Pancreas (tissue), 10 donors: ENCODE data around the gene FNIP1. TPM values are rescaled to one million over a fixed set of nuclear protein-coding genes. Genes with fewer than 3 reads are reported as not detected.
"Not testable (repeated sequence)": the region's sequence is repeated elsewhere in the genome, so short reads cannot be mapped to it uniquely, and the experiment has no call there.

ENCODE experiments used
- ATAC-seq, 4 donors: fragments of 200-7000 bp; cut with Tn5 transposase; one replicate each; pipeline versions ENCODE4 v1.8.0 to v1.9.1; 2020; ENCODE audit warnings: mild to moderate bottlenecking in 4 of 4, moderate library complexity in 4 of 4
- DNase-seq, 6 donors: peaks; one replicate each; pipeline ENCODE4 v3.0.0-alpha.2; 2020
- FAIRE-seq: peaks from 2 replicates; lab custom pipeline; 2012; peaks lifted over from hg19 to GRCh38; lab: Jason Lieb, UNC
- H3K27ac ChIP-seq, 4 donors: fragments of 200-600 bp; sonication (generic); 1 replicate in 3 of 4; 2 replicates in 1 of 4; pipeline versions ENCODE4 v1.5.0 to v1.8.0; 2020
- H3K27me3 ChIP-seq, 4 donors: fragments of 200-600 bp; one replicate each; pipeline ENCODE4 v1.8.0; 2021
- H3K36me3 ChIP-seq, 3 donors: fragments of 200-600 bp; sonication (generic) in 1 of 3; one replicate each; pipeline versions ENCODE4 v1.5.0 to v1.8.0; 2020 to 2021
- H3K4me1 ChIP-seq, 3 donors: fragments of 200-600 bp; one replicate each; pipeline ENCODE4 v1.8.0; 2021
- H3K4me3 ChIP-seq, 4 donors: fragments of 200-600 bp; sonication (generic) in 2 of 4; one replicate each; pipeline versions ENCODE4 v1.5.0 to v1.8.0; 2020 to 2021
- H3K9me3 ChIP-seq, 4 donors: fragments of 200-600 bp; one replicate each; pipeline ENCODE4 v1.8.0; 2021
- WGBS, 2 donors: extraction: QIAGEN DNeasy Blood & Tissue Kit; methylation state at CpG; one replicate each; pipeline ENCODE4 v1.1.7; 2013; 5-methylcytosine and 5-hydroxymethylcytosine counted together
- intact Hi-C, 3 donors: fragments of 100-400 bp; cut with DNase I; formaldehyde crosslinking; loops; one replicate each; pipeline versions ENCODE4 v1.11.1 to v1.14.2; 2022
- polyA plus RNA-seq, 2 donors: library from polyadenylated mRNA; stranded (reverse); fragments of 200-250 nt; gene quantifications; one replicate each; pipeline ENCODE4 v1.2.3, GENCODE V29; 2013
- total RNA-seq, 6 donors: library from RNA; stranded (reverse); fragmentation: NEBNext Ultra II Directional in 4 of 6; extraction: Animal tissue kit (Norgen Biotek cat#: 25700) in 4 of 6; gene quantifications; one replicate each; pipeline versions ENCODE4 v1.2.1 to v1.2.4, GENCODE V29; 2021 to 2023
- TF ChIP-seq, protein P1 (sequence below), 4 donors: fragments of 200-600 bp; sonication (generic) in 3 of 4; IDR thresholded peaks; one replicate each; pipeline versions ENCODE4 v1.5.0 to v1.8.0; 2021; ENCODE audit warnings: antibody characterized with exemption in 4 of 4
- donor health status: healthy with polysubstance abuse.
- donor health status: DM: no; HTN: no; CAD: no; lungs with moderate emphysema.
- donor health status: DM: no; HTN: no; CAD: no.
- donor health status: control.
- donor health status: control.
- donor health status: Bipolar disorder and iron deficiency.
- donor health status: DM: yes; HTN: yes; CAD: no.
- donor health status: DM: no; HTN: no; CAD: no.
- donor health status: DM: no; HTN: no; CAD: no.
- donor health status: DM: yes; HTN: yes; CAD: no.

The FNIP1 gene
- total and polyA plus RNA-seq, 8 donors, result 2.7 to 20.9 (median 12.0) TPM

DNA sequence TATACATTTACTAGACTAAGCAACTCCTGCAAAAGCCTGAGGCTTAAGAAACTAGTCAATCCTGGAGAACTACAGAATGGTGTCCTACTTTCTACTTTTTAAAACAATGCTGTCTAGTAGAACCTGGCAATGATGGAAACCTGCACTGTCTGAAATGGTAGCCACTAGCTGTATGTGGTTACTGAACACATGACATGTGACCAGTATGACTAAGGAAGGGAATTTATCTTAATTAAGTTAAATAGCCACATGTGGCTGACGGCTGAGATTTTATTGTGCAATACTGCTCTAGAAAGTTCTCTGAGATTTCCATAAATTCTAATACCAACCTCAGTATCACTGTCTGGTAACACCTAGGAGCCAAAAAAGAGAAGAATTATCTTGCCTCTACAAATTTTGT lies 116.9 kb downstream of the FNIP1 start:
- no peaks in the 10 kb centered on the region for H3K27me3 ChIP-seq
- H3K9me3 ChIP-seq, result no peaks in the 10 kb centered on the region
- peaks cover 0 to 7% (median 4%) of the 10 kb centered on the region in 3 donors for H3K4me1 ChIP-seq
- TF ChIP-seq, protein P1, sequence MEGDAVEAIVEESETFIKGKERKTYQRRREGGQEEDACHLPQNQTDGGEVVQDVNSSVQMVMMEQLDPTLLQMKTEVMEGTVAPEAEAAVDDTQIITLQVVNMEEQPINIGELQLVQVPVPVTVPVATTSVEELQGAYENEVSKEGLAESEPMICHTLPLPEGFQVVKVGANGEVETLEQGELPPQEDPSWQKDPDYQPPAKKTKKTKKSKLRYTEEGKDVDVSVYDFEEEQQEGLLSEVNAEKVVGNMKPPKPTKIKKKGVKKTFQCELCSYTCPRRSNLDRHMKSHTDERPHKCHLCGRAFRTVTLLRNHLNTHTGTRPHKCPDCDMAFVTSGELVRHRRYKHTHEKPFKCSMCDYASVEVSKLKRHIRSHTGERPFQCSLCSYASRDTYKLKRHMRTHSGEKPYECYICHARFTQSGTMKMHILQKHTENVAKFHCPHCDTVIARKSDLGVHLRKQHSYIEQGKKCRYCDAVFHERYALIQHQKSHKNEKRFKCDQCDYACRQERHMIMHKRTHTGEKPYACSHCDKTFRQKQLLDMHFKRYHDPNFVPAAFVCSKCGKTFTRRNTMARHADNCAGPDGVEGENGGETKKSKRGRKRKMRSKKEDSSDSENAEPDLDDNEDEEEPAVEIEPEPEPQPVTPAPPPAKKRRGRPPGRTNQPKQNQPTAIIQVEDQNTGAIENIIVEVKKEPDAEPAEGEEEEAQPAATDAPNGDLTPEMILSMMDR (IDR thresholded peaks at IDR 0.05), result no peak
- DNase-seq (no peak), ATAC-seq (peak in 3 of 4 donors; percentile 38 to 63 (median 57)), FAIRE-seq (no peak)
- H3K4me3 ChIP-seq, result no peak overlapping the region
- H3K27ac ChIP-seq, result no peak overlapping the region
- H3K36me3 ChIP-seq, result peaks cover 0 to 25% (median 0%) of the 10 kb centered on the region in 3 donors
- intact Hi-C loops, result no loop called here
- WGBS, 2 donors, result 35 to 49% methylated on average over 1 of the region's 1 CpG

DNA sequence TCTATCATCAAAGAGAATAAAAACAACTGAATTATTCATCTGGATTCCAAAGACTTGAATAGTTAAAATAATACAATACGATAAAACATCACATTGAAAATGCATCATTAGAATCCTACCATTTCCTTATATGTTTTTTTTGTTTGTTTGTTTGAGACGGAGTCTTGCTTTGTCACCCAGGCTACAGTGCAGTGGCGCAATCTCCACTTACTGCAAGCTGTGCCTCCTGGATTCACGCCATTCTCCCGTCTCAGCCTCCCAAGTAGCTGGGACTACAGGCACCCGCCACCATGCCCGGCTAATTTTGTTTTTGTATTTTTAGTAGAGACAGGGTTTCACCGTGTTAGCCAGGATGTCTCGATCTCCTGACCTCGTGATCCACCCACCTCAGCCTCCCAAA lies 118.5 kb downstream of the FNIP1 start:
- H3K4me3 ChIP-seq, H3K27me3 ChIP-seq, H3K27ac ChIP-seq, H3K9me3 ChIP-seq, ATAC-seq, FAIRE-seq, H3K4me1 ChIP-seq, intact Hi-C loops, DNase-seq: not testable (repeated sequence)
- peaks cover 0 to 25% (median 0%) of the 10 kb centered on the region in 3 donors for H3K36me3 ChIP-seq
- WGBS, 2 donors, result 97% methylated on average over 8 of the region's 10 CpGs

DNA sequence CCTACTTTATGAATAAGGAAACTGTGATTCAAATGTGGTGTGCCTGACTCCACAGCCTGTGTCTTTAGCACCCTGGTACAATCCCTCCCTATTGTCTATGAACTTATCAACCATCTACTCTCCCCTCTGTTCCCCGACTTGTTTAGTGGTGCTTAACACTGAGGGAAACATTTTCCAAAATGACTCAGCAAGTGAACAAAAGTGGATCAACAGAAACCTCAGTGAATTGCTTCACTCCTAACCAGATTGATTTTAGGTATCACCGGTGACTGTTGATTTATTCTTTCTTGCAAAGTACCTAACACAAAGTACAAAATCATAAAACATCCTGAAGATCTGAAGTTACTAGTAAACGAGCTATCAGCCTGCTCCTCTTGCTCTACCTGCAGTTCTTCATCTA lies 119.7 kb downstream of the FNIP1 start:
- Histone ChIP-seq H3K4me3 (no peak overlapping the region), H3K27ac (no peak overlapping the region), H3K4me1 (peaks cover 0 to 8% (median 7%) of the 10 kb centered on the region in 3 donors), H3K9me3 (no peaks in the 10 kb centered on the region), H3K36me3 (peaks cover 0 to 25% (median 0%) of the 10 kb centered on the region in 3 donors), H3K27me3 (no peaks in the 10 kb centered on the region)
- TF ChIP-seq, protein P1 (IDR thresholded peaks at IDR 0.05), result no peak
- DNase-seq (no peak), ATAC-seq (no peak), FAIRE-seq (no peak)
- intact Hi-C loops, result no loop called here
- 87 to 89% methylated on average over 3 of the region's 3 CpGs for WGBS, 2 donors

DNA sequence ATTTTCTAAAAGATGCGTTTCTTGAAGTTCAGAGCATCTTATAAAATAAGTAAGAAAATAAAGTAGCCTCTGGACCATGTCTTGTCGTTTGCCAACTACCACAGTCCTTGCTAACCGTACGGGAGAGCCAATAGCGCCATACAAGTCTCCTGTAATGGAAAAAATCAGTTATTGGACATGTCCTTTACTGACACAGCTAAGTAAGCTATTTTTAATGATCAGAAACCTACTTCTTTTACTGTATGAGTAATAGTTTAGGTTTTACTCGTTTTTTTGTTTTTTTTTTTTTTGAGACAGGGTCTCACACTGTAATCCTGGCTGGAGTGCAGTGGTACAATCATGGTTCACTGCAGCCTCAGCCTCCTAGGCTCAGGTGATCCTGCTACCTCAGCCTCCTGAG lies 124.0 kb downstream of the FNIP1 start:
- no peak for DNase-seq
- TF ChIP-seq, protein P1 (IDR thresholded peaks at IDR 0.05), result no peak
- WGBS, 2 donors, result 58 to 73% methylated on average over 6 of the region's 6 CpGs
- H3K27me3 ChIP-seq, result no peaks in the 10 kb centered on the region
- intact Hi-C loops, result no loop called here
- H3K9me3 ChIP-seq, result no peaks in the 10 kb centered on the region
- peaks cover 0 to 30% (median 0%) of the 10 kb centered on the region in 3 donors for H3K36me3 ChIP-seq
- no peak overlapping the region for H3K4me3 ChIP-seq
- FAIRE-seq, result no peak
- H3K4me1 ChIP-seq, result peaks cover 0 to 12% (median 11%) of the 10 kb centered on the region in 3 donors
- peak overlapping the region in 2 of 4 donors; percentile 52 to 53 for H3K27ac ChIP-seq
- ATAC-seq, result peak in 2 of 4 donors; percentile 9 to 25

DNA sequence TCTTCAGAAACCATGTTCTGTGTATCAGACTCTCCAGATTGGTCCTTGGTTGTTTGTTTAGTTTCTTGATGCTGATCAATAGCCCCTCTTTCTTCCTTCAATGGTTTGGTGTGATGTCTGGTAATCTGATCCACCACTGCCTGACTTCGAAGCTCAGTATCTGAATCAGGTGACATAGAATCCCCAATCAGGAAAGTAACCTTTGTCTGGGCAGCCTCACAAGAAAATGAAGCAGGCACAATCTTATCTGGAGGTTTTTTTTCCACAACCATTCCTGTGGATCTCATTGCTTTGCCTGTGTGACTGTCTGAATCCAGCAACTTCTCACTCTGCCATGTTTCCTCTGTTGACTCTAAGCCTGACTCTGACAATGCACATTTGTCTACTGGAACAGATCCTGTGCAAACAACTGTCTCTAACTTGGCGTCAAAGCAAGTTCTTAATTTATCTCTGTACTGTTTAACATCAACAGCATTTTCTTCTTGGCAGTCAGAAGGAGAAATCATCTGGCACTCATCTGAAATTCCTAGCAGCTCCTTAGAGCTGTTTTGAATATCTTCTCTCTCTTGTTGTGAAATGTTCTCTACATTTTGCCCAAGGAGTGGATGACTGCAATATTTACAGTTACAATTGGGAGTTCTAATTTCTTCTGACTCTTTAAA lies 124.7 kb downstream of the FNIP1 start:
- H3K27ac ChIP-seq, result peak overlapping the region in 2 of 4 donors; percentile 52 to 53
- FAIRE-seq (peak; percentile 92), ATAC-seq (peak; percentile 86 to 94 (median 91)), DNase-seq (no peak)
- no peaks in the 10 kb centered on the region for H3K9me3 ChIP-seq
- peaks cover 0 to 25% (median 0%) of the 10 kb centered on the region in 3 donors for H3K36me3 ChIP-seq
- intact Hi-C loops, result no loop called here
- peaks cover 0 to 12% (median 11%) of the 10 kb centered on the region in 3 donors for H3K4me1 ChIP-seq
- TF ChIP-seq, protein P1 (IDR thresholded peaks at IDR 0.05), result no peak
- WGBS, 2 donors, result 10 to 16% methylated on average over 2 of the region's 2 CpGs
- H3K4me3 ChIP-seq, result no peak overlapping the region
- no peaks in the 10 kb centered on the region for H3K27me3 ChIP-seq
